DMS153 treated with DMSO at 0.1 percent for 48 hours (cell line): Measurements from ENCODE around the gene CEACAM7.
"Not testable (repeated sequence)": the region's sequence is repeated elsewhere in the genome, so short reads cannot be mapped to it uniquely, and the experiment has no call there.

Experiments used
- DNase-seq: peaks from one replicate; lab custom pipeline; 2025; ENCODE audit not compliant: unreplicated experiment; lab: John Stamatoyannopoulos, UW

CEACAM7 gene

GRCh38 chr19:41657157-41657556 is 30.9 kb downstream of the CEACAM7 start:
- DNase-seq: no peak

GRCh38 chr19:41656756-41657155 is 31.3 kb downstream of the CEACAM7 start:
- DNase-seq: not testable (repeated sequence)

GRCh38 chr19:41652250-41652649 is 35.8 kb downstream of the CEACAM7 start:
- no peak for DNase-seq

- DNase-seq: no peak
Observed at GRCh38 chr19:41649827-41650226, 38.2 kb downstream of the CEACAM7 start.

GRCh38 chr19:41646589-41647204 is 41.4 kb downstream of the CEACAM7 start:
- no peak for DNase-seq

- peak; percentile 42 for DNase-seq
Observed at GRCh38 chr19:41641879-41642485, 46.1 kb downstream of the CEACAM7 start.

- DNase-seq: no peak
Observed at GRCh38 chr19:41638641-41639081, 49.4 kb downstream of the CEACAM7 start.

GRCh38 chr19:41637484-41637883 is 50.6 kb downstream of the CEACAM7 start:
- no peak for DNase-seq

- no peak for DNase-seq
Observed at GRCh38 chr19:41627966-41628675, 59.9 kb downstream of the CEACAM7 start.

- DNase-seq: no peak
Observed at GRCh38 chr19:41626877-41627276, 61.2 kb downstream of the CEACAM7 start, which contains the start of gene CEACAM4. Gene CEACAM4, minus strand, starts transcription at chr19:41627074. Its CDS starts 111 bp downstream, at chr19:41626963.

GRCh38 chr19:41626278-41626677 is 61.8 kb downstream of the CEACAM7 start:
- DNase-seq: no peak

- no peak for DNase-seq
Observed at GRCh38 chr19:41624937-41625336, 63.1 kb downstream of the CEACAM7 start.

- no peak for DNase-seq
Observed at GRCh38 chr19:41624515-41624914, 63.6 kb downstream of the CEACAM7 start.

GRCh38 chr19:41623360-41623759 is 64.7 kb downstream of the CEACAM7 start:
- no peak for DNase-seq
